OCI-M1 (cell line): ENCODE data around the gene TUB.

Experiments used
- DNase-seq: peaks from one replicate; lab custom pipeline; 2025; lab: John Stamatoyannopoulos, UW

TUB gene

DNA sequence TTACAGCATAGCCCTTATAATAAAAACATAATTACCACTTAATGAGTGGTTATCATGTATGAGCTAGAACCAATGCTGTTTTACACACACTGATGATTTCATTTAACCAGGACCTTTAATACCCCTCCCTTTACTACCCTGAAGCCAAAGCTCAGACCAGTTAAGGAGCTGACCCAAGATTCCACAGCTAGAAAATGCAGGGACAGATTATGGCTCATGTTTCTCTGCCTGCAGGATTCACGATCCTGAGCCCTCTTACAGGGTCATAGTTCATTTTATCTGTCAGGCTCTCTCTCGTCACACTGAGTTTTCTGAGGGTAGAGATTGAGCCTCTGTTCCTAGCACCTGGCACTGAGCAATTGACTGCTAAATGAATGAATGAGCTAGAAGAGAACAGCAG is 27.4 kb downstream of the TUB start:
- DNase-seq: no peak

DNA sequence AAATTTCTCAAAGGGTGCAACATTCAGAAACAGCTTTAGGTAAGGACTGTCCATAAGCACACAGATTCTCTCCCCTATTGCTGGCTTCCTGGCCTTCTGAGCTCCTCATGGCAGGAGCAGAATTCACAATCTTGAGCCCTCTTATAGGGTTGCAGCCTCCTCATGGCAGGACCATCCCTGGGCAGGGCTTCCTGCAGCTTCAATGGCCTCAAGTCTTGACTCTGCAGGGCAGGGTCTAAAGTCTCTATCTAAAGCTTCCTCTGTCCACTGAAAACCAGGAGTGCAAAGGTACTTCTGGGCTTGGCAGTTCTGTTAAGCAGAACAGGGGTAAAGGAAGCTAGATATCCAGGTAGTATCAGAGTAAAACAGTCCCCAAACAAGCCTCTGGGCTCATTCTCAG is 28.7 kb downstream of the TUB start:
- DNase-seq: no peak

DNA sequence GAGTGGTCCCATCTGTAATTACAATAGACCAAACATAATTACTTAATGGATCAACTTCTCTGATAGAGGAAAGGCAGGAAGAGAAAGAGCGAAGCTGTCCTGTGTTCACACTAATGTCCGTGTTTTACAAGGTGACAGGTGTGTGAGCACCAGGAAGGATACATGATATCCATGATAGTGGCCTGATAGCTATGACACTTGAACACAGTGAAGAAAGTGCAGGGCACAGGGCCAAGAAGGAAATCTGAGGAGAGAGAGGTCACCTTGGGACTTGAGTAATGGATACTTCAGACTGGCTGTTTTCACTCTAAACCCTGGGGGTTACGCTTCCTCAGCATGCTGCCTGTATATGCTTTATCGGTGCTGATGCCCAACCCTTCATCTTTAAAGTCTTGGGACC is 29.4 kb downstream of the TUB start:
- no peak for DNase-seq

DNA sequence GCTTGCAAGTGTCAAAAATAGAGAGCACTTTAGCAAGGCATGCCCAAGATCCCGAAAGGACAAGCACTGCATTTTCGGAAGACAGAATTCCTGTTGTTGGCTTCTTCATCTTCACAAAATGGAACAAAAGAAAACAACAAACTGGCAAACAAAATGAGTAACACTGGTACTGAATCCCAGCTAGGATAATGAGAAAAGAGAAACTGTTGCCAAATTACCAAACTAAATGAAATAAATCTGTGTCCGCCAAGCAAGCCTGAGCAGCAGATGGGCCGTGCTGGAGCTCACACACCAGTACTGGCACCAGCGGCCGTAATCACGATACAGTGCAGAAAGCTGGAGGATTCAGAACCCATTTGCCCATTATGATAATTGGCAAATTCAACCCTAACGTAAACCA is 30.6 kb downstream of the TUB start:
- DNase-seq: no peak

DNA sequence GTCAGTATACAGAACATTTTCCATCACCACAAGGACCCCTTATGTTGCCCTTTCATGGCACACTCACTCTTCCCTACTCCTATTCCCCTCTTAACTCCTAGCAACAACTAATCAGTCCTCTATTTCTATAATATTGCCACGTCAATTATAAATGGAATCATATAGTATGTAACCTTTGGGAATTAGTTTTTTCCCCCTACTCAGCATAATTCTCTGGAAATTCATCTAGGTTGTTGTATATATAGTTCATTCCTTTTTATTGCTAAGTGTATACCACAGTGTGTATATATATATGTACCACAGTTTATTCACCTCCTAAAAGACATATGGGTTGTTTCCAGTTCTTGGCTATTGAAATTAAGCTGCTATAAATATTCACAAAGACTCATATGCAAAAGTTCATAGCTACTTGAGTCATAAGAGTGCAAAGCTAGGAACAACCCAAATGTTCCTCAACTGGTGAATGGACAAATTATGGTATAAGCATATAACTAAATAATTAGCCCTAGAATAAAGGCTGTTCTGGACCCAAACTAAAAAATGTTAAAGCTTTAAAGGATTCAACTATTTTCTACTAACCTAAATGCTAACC is 41.3 kb downstream of the TUB start:
- DNase-seq: no peak

DNA sequence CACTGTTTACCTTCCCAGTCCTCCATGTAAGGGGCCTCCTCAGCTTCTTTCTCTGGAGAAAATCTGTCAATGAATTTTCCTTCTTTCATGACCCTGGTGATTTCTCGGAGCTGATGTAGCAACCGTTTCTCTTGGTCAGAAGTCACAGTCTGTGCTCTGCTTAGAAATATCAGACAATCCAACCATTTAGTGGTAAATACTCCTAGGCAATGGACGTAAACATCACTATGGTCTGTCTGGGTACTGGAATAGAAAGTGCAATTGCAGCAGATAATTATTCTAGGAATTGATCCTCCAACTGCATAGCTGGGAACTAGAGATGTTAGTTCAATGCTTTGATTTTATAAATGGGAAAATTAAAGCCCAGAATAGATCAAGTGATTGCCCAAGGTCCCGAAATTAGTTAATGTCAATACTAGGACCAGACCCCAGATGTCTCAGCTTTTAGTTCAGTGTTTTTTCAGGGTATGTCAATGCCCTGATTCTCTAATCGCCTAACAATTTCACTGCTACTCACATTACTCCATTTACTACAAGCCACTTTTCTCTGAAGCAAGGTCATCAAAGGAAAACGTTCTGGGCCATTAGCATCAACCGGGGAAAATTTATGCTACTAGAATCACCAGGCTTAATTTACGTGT is 45.8 kb downstream of the TUB start:
- no peak for DNase-seq

DNA sequence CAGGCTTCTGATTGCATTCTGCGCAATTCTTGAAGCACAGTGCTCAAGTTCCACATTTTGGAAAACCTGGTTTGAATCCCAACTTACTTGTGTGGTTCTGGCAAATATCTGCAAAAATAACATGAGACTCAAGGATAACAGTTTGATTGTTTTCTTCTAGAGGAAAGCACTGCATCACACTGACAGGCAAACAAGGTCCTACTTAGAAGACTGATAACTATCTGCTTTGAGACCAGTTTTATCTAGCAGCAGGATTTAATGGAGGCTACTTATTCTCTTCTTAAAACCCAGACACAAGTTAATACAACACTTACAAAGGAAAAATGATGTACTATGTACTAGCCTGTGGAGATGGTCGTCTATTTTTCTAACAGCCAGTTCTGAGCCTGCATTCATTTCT is 46.4 kb downstream of the TUB start:
- DNase-seq: no peak

DNA sequence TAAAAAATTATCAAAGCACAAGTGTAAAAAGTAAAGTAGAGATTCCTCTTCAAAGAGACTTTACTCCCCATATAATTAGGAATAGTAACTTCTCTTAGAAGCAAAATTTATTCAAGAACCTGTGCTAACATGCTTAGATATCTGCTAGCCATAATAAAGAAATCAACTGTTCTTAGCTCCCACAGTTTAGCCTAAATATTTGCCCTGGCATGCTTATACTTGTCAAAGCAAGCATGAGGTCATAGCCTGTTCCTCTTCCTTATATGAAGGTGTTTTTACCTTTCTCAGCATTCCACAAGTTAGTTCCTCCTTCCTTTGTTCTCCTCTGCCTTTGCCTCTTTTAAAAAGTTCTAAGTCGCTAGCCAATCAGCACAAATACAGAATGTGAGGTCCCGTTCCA is 57.5 kb downstream of the TUB start:
- no peak for DNase-seq

DNA sequence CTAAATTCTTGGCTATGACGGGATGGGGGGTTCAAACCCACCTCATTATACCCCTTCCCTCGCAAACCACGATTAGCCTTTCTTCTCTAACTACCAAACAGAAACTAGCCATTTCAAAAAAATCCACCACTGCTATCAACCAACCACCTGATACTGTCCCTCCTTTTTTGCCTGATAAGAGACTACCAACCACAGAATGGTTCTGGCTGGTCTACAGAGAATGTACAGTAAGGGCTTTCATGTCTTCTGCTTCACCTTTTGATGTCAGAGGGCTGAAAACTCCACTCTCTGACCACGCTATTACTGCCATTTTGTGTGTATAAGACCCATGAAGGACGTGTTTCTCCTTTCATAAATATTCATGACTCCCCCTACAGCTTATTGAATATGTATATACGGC is 68.7 kb downstream of the TUB start:
- peak; percentile 44 for DNase-seq
